ENCODE data around the gene RHOT2. TPM values are rescaled to one million over a fixed set of nuclear protein-coding genes. Genes with fewer than 3 reads are reported as not detected.

The RHOT2 gene
- total RNA-seq, 1 experiment from 2014 or later = 210 TPM

- Histone ChIP-seq H3K4me1 (ENCODE audit: insufficient read depth, low read length) (no peaks in the 10 kb centered on the region), H3K23ac (ENCODE audit: insufficient read length, low read depth, low read length) (no peak overlapping the region), H3K23me2 (ENCODE audit: insufficient read length, low read depth, low read length, poor library complexity, severe bottlenecking) (peaks cover 26% of the 10 kb centered on the region), H4K20me1 (ENCODE audit: control insufficient read depth, insufficient read depth, insufficient read length) (no peaks in the 10 kb centered on the region), H3K27me3 (ENCODE audit: insufficient read depth, low read length) (peaks cover 14% of the 10 kb centered on the region), H2BK120ac (ENCODE audit: low read depth, low read length, poor library complexity, severe bottlenecking) (no peak overlapping the region), H2BK15ac (ENCODE audit: low read depth, low read length) (no peak overlapping the region), H3K18ac (ENCODE audit: insufficient read length, low read depth, low read length) (no peak overlapping the region), H4K5ac (ENCODE audit: insufficient read length, low read depth, low read length) (no peak overlapping the region), H2BK20ac (ENCODE audit: low read depth, low read length, poor library complexity, severe bottlenecking) (no peak overlapping the region), H3K56ac (ENCODE audit: insufficient read length, low read depth, low read length) (no peak overlapping the region), H2AFZ (ENCODE audit: low read length) (no peak overlapping the region), H3K27ac (ENCODE audit: insufficient read length, low read depth, low read length) (no peak overlapping the region), H2AK5ac (ENCODE audit: insufficient read length, low read length) (no peak overlapping the region), H3K4me2 (ENCODE audit: insufficient read depth, insufficient read length, low read length) (peak overlapping the region; percentile 56), H4K8ac (replicated peaks; ENCODE audit: insufficient read length, low read depth, low read length) (no peak overlapping the region), H3K79me2 (ENCODE audit: insufficient read depth, low read length) (no peaks in the 10 kb centered on the region), H3T11ph (ENCODE audit: low read length) (no peak overlapping the region), H2BK12ac (ENCODE audit: insufficient read length, low read depth, low read length) (no peak overlapping the region), H3K9ac (ENCODE audit: extremely low read depth, insufficient read length, low read length) (no peak overlapping the region), H3K79me1 (ENCODE audit: insufficient read depth, low read depth, low read length, poor library complexity, severe bottlenecking) (no peaks in the 10 kb centered on the region), H2BK5ac (ENCODE audit: insufficient read length, low read length) (no peak overlapping the region), H3K4ac (ENCODE audit: low read depth, low read length) (no peak overlapping the region), H3K9me3 (ENCODE audit: control insufficient read depth, low read depth, low read length) (no peaks in the 10 kb centered on the region), H4K91ac (ENCODE audit: insufficient read length, low read depth, low read length) (no peak overlapping the region), H3K14ac (ENCODE audit: insufficient read depth, low read length) (no peak overlapping the region; the same call in 1 of the 2 replicates)
- Mint-ChIP-seq H3K9me3 (no peaks in the 10 kb centered on the region; a peak in 1 of 5 replicates), H3K27ac (no peak overlapping the region), H3K36me3 (ENCODE audit: insufficient read depth in 1 of 3, low read depth in 3 of 3) (no peaks in the 10 kb centered on the region), H3K4me1 (peaks cover 0 to 15% of the 10 kb centered on the region in 2 experiments; a peak in 3 of 4 replicates), H3K27me3 (ENCODE audit: low read depth) (peaks cover 81% of the 10 kb centered on the region), H3K4me3 (peak overlapping the region; percentile 59 to 85)
- WGBS (ENCODE audit: extremely low coverage, insufficient read length, low lambda C conversion rate) = no CpG with 5 or more reads among the region's 64 CpGs
- TF ChIP-seq CTCF (conservative IDR thresholded peaks at IDR 0.05) = no peak
- peak; percentile 55 for DNase-seq
These were observed 26.4 kb downstream of the RHOT2 start for GRCh38 chr16:694187-694862.

Data from H9 (cell line).